ENCODE results near the gene TMPRSS9. TPM values are rescaled to one million over a fixed set of nuclear protein-coding genes. Genes with fewer than 3 reads are reported as not detected.

The TMPRSS9 gene
- total RNA-seq, 1 donor from 2014 or later, result not detected

DNA sequence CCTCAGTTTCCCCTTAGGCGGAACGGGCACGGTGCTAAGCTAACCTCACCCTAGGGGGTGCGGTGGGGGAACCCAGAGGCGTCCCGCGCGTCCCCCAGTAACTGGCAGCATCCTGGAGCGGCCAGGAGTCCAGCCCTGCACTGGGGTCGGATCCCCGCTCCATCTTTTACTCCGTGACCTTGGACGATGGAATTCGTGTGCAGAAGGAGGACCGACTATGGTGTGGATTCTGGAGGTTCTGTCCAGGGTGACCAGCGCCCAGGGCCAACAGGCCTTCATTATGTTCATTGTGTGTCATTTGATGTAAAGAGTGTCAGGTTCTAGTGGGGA is 31.0 kb upstream of the TMPRSS9 start:
- intact Hi-C loops (cut with micrococcal nuclease), result loop anchor here (5.0 kb wide), 1 partner anchor 63 kb away; no protein-coding TSS in a partner anchor

DNA sequence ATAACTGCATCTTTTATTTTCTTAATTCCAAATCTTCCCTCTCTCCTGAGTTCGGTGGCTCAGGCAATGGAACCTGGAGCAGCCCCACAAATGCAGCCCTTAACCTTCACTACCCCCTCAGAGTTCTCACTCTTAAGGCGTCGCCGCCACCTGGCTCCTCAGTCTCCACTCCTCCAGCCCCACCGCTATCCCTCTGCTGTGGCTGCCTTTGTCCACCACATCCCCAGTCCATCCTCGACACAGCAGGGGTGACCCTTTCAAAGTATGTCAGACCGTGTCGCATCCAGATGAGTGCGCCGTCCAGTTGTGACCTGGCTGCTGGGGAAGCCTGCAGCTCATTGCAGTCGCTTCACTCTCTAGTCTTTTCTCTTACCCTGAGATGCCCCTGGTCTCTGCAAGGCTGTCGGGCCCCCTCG is 30.6 kb upstream of the TMPRSS9 start:
- intact Hi-C loops (cut with micrococcal nuclease), result loop anchor here (5.0 kb wide), 1 partner anchor 63 kb away; no protein-coding TSS in a partner anchor

DNA sequence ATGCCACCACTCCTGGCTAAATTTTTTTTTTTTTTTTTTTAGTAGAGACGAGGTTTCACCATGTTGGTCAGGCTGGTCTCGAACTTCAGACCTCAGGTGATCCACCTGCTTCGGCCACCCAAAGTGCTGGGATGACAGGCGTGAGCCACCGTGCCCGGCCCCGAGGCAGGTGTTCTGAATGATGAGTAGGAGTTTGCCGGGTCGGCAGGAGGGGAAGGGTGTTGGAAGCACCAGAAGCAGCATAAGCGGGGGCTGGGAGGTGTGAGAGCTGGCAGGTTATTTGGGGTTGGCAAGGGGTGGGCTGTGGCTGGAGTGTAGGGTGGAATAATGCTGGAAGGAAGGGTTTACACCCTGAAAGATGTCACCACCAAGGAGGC is 29.8 kb upstream of the TMPRSS9 start:
- intact Hi-C loops (cut with micrococcal nuclease), result no loop called here

GRCh38 chr19:2330632-2331284 is 29.3 kb upstream of the TMPRSS9 start:
- intact Hi-C loops (cut with micrococcal nuclease), result no loop called here

DNA sequence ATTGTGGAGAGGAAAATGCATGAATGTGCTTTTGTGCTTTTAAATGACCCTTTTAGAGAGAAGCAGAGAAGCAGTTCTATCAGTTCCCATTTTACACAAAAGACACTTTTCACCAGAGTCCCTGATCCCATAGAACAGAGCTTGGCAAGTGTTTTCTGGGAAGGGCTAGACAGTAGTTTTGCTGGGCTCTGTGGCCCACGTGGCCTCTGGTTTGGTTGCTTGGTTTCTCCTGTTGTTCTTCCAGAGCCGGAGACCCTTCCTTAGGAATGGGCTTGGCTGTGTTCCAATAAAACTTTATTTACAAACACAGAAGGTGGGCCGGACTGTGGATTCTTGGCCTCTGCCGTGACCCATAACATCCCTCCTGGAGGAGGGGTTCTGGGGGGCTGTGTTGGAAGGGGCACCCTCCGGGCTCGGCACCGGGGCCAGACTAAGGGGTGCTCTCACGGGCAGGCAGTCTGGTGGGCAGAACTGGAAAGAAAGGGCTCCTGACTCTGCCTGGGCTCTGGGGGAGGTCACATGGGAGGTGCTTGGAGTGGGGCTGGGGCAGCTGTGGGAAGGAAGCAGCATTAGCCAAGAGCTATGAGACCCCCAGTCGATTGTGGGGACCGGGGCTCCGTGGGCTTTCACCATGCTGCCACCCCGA is 28.3 kb upstream of the TMPRSS9 start:
- intact Hi-C loops (cut with micrococcal nuclease), result no loop called here

GRCh38 chr19:2332341-2333026 is 27.6 kb upstream of the TMPRSS9 start:
- intact Hi-C loops (cut with micrococcal nuclease), result no loop called here

DNA sequence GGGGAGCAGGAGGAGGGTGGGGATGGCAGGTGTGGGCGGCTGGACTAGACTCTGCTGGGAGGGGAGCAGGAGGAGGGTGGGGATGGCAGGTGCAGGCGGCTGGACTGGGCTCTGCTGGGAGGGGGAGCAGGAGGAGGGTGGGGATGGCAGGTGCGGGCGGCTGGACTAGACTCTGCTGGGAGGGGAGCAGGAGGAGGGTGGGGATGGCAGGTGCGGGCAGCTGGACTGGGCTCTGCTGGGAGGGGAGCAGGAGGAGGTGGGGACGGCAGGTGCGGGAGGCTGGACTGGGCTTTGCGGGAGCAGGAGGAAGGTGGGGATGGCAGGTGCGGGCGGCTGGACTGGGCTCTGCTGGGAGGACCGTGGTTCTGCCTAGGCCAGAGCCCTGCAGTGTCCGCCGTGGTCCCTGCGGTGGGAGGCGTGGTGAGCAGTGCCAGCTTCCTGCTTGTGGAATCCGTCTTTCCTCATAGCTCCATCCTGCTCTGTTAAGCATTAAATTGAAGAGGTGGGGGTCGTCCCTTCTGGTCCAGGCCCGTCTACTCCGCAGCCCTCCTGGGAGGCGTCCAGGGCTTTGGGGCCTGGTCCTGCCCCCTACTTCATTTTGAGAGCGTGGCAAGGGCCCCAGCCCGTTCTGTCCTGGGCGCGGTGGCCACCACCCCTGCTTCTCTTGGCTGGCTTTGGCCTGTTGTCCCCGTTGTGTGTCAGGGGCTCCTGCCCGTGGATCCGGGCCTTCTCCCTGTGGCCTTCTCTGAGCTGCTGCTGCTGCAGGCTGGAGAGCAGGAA is 26.8 kb upstream of the TMPRSS9 start:
- intact Hi-C loops (cut with micrococcal nuclease), result no loop called here

DNA sequence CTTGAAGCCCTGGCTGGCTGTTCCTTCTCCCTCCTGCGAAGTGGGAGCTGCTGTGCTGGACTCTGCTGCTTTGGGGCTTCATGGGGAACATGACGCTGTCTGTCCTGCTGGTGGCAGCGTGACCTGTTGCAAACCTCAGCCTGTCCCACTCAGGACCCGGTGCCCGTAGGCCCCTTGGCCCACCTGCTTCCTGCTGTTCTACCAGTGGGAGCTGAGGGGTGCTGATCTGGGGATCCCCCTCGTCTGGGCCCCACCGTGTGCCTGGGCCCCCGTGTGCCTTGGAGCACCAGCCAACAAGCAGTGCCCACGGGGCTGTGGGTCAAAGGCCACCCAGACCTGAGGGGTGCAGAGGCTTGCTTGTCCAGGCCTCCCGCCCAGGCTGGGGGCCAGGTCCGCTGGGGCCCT is 26.3 kb upstream of the TMPRSS9 start:
- intact Hi-C loops (cut with micrococcal nuclease), result no loop called here

GRCh38 chr19:2334426-2334825 is 25.6 kb upstream of the TMPRSS9 start:
- intact Hi-C loops (cut with micrococcal nuclease), result no loop called here

DNA sequence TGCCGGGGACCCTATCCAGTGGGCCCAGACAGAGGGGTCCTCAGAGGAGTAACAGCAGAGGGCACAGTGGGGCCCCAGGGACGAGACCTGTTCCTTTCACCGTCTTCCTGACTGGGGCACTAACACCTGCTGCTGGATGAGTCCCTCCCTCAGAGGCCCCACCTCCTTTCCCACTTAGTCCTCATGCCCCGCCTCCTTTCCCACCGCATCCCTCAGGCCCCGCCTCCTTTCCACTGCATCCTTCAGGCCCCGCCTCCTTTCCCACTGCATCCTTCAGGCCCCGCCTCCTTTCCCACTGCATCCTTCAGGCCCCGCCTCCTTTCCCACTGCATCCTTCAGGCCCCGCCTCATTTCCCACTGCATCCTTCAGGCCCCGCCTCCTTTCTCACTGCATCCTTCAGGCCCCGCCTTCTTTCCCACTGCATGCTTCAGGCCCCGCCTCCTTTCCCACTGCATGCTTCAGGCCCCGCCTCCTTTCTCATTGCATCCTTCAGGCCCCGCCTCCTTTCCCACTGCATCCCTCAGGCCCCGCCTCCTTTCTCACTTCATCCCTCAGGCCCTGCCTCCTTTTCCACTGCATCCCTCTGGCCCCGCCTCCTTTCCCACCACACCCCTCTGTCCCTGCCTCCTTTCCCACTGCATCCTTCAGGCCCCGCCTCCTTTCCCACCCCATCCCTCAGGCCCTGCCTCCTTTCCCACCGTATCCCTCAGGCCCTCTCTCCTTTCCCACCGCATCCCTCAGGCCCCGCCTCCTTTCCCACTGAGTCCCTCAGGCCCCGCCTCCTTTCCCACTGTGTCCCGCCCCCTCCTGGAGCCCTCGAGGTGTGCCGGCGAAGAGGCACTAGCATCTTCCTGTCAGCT is 24.8 kb upstream of the TMPRSS9 start:
- intact Hi-C loops (cut with micrococcal nuclease), result no loop called here

- intact Hi-C loops (cut with micrococcal nuclease), result no loop called here
Measured at GRCh38 chr19:2335848-2336247, 24.2 kb upstream of the TMPRSS9 start.

DNA sequence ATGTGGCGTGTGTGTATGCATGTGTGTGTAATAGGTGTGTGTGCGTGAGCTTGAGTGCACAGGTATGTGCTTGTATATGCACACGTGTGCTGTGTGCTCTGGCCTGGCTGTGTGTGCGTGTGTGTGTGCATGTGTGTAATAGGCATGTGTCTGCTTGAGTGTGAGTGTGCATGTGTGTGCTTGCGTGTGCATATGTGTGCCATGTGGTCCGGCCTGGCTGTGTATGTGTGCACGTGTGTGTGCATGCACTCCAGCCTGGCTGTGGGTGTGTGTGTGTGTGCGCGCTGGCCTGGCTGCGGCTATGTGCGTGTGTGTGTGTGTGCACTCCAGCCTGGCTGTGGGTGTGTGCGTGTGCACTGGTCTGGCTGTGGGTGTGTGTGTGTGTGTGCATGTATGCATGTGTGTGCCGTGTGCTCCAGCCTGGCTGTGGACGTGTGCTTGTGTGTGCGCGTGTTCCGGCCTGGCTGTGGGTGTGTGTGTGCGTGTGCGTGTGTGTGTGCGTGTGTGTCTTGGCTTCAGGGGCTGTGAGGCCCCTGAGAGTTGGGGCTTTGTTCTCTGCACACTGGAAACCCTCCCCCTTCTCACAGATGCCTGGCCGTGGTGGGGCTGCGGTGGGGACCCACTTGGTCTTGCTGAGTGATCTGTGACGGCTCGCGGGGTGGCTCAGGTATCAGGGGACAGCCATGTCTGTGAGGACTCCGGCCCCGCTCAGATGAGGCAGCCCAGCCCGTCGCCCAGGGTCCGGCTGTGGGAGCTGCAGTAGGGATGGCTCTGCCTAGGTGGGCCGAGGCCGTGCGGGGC is 23.3 kb upstream of the TMPRSS9 start:
- intact Hi-C loops (cut with micrococcal nuclease), result no loop called here

GRCh38 chr19:2337329-2337707 is 22.7 kb upstream of the TMPRSS9 start:
- intact Hi-C loops (cut with micrococcal nuclease), result no loop called here

DNA sequence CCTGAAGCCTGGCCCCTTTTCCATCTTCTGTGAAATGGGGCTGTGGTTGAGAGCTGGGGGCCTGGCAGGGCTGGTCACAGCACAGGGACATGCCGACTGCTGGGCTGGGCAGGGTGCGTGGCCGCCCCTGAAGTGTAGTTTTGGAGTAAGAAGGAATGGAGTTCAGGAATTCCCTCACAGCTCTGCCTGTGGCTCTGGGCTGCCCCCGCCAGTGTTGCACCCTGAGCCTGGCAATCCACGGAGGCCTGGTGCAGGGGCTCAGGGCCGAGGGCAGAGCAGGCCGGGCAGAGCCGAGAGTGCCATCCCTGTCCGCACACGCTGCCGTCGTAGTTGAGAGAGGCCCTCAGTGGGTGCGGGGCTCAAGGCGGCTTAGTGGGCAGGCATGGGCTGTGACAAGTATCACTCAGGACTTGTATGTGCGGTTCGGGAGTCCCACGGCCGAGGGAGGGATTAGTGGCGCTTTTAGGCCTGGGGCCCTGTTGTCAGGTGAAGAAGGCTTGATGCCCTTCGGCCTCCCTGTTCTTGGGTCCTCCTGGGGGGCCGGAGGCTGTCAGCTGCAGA is 21.9 kb upstream of the TMPRSS9 start:
- intact Hi-C loops (cut with micrococcal nuclease), result no loop called here

GRCh38 chr19:2338751-2339643 is 21.1 kb upstream of the TMPRSS9 start:
- intact Hi-C loops (cut with micrococcal nuclease), result no loop called here

GRCh38 chr19:2339644-2340310 is 20.3 kb upstream of the TMPRSS9 start:
- intact Hi-C loops (cut with micrococcal nuclease), result no loop called here

DNA sequence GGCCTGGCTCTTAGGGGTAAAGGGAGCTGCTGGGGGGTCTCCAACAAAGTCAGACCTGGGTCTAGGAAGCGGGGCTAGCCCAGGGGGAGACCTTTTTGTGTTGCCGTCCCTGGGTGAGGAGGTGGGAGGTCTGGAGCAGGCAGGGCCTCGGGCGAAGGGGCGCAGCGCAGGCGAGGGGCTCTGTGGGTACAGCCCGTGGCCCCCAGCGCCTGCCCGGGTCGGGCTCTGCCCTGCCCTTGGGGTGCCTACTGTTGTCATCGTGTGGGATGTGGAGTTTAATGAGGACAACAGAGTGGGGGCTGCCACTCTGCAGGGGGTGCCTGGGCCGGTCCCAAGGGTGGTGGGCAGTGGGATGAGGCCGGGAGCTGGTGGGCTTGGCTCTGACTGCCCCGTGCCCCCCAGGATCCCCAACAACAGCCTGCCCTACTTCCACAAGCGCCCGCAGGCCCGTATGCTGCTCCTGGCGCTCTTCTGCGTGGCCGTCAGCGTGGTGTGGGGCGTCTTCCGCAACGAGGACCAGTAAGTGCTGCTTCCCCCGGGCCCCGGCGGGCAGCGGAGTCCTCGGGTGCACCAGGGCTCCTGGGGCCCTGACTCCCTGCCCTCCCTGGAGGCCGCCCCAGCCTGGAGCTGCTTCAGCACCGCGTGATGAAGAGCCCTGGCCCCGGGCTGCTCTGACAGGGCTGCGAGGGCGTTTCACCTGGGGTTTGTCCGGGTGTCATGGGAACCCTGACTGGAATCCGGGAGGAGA is 19.4 kb upstream of the TMPRSS9 start:
- intact Hi-C loops (cut with micrococcal nuclease), result no loop called here

Measured in T-helper 2 cell treated with Interferon-gamma antibody and Interleukin-4, amounts not matched to agents 100 ng/mL and 5 ng/mL, for 36 hours (primary cell).